Gastrocnemius medialis (tissue), 4 donors: ENCODE measurements around the gene RBM46. TPM values are rescaled to one million over a fixed set of nuclear protein-coding genes. Genes with fewer than 3 reads are reported as not detected.

Experiments
- ATAC-seq, 2 donors: fragments of 150-250 bp; one replicate each; pipeline ENCODE4 v1.9.1; 2016
- DNase-seq, 2 donors: peaks; one replicate each; pipeline ENCODE4 v3.0.0-alpha.2; 2019
- H3K27ac ChIP-seq, 4 donors: fragments of 200-600 bp; sonication (generic); 1 replicate in 1 of 4; 2 replicates in 3 of 4; pipeline ENCODE4 v1.5.1; 2016 to 2018; ENCODE audit warnings: mild to moderate bottlenecking in 2 of 4, moderate library complexity in 1 of 4
- H3K27me3 ChIP-seq, 3 donors: fragments of 200-600 bp; sonication (generic) in 2 of 3; 1 replicate in 1 of 3; 2 replicates in 2 of 3; pipeline versions ENCODE4 v1.5.1 to v1.6.0; 2016 to 2019; ENCODE audit warnings: mild to moderate bottlenecking in 1 of 3, moderate library complexity in 1 of 3
- H3K36me3 ChIP-seq, 2 donors: fragments of 200-600 bp; sonication (generic) in 1 of 2; one replicate each; pipeline ENCODE4 v1.5.1; 2017 to 2018
- H3K4me1 ChIP-seq, 2 donors: fragments of 200-600 bp; sonication (generic) in 1 of 2; one replicate each; pipeline ENCODE4 v1.5.1; 2016 to 2017; ENCODE audit warnings: mild to moderate bottlenecking in 2 of 2
- H3K4me3 ChIP-seq, 4 donors: fragments of 200-600 bp; sonication (generic) in 3 of 4; 1 replicate in 1 of 4; 2 replicates in 3 of 4; pipeline ENCODE4 v1.5.1; 2016 to 2019; ENCODE audit warnings: mild to moderate bottlenecking in 2 of 4
- H3K9me3 ChIP-seq, 3 donors: fragments of 200-600 bp; sonication (generic) in 2 of 3; 1 replicate in 1 of 3; 2 replicates in 2 of 3; pipeline ENCODE4 v1.5.1; 2016 to 2019
- CTCF ChIP-seq, 5 experiments: fragments of 450-650 bp in 3 of 5; fragments of 200-600 bp in 2 of 5; sonication (generic) in 2 of 5; IDR thresholded peaks in 4 of 5; conservative IDR thresholded peaks in 1 of 5; 1 replicate in 4 of 5; 2 replicates in 1 of 5; pipeline ENCODE4 v1.5.1; 2016 to 2019; ENCODE audit warnings: antibody characterized with exemption in 5 of 5, mild to moderate bottlenecking in 3 of 5, moderate library complexity in 3 of 5
- POLR2A ChIP-seq, 2 donors: fragments of 450-650 bp; IDR thresholded peaks; one replicate each; pipeline ENCODE4 v1.6.1; 2017; ENCODE audit warnings: antibody characterized with exemption in 2 of 2, mild to moderate bottlenecking in 2 of 2, moderate library complexity in 2 of 2
- in situ Hi-C, 4 donors: fragments of 200-750 bp; cut with MboI; loops; one replicate each; pipeline versions ENCODE4 v1.15.0 to v1.8.0; 2017; ENCODE audit warnings: low sequenced_read_pairs in 4 of 4
- intact Hi-C: fragments of 100-400 bp; cut with DNase I; formaldehyde crosslinking; loops from one replicate; pipeline ENCODE4 v1.15.1; 2023; ENCODE audit warnings: low total_unique reads
- total RNA-seq, 4 donors: library from RNA; depleted of rRNA; stranded (reverse); fragments of >200 nt; gene quantifications; one replicate each; pipeline versions ENCODE4 v1.1.0 to v1.2.3, GENCODE V29; 2016

The RBM46 gene
- total RNA-seq, 4 donors from 2014 or later = not detected

GRCh38 chr4:154818230-154818629, 37.2 kb downstream of the RBM46 start:
- no peaks in the 10 kb centered on the region for H3K36me3 ChIP-seq
- no peak overlapping the region for H3K4me3 ChIP-seq
- no peak for ATAC-seq
- intact Hi-C loops = no loop called here
- no peak for DNase-seq
- H3K27ac ChIP-seq = no peak overlapping the region
- no peaks in the 10 kb centered on the region for H3K27me3 ChIP-seq
- H3K9me3 ChIP-seq = no peaks in the 10 kb centered on the region
- TF ChIP-seq POLR2A (IDR thresholded peaks at IDR 0.05) (no peak), CTCF (IDR thresholded peaks at IDR 0.05 in 4 of 5, conservative IDR thresholded peaks at IDR 0.05 in 1 of 5) (no peak)
- H3K4me1 ChIP-seq = no peaks in the 10 kb centered on the region
- in situ Hi-C loops = no loop called here

- no peak for DNase-seq
- H3K9me3 ChIP-seq = no peaks in the 10 kb centered on the region
- no peaks in the 10 kb centered on the region for H3K36me3 ChIP-seq
- TF ChIP-seq CTCF (IDR thresholded peaks at IDR 0.05 in 4 of 5, conservative IDR thresholded peaks at IDR 0.05 in 1 of 5) (no peak), POLR2A (IDR thresholded peaks at IDR 0.05) (no peak)
- H3K27me3 ChIP-seq = no peaks in the 10 kb centered on the region
- intact Hi-C loops = no loop called here
- in situ Hi-C loops = no loop called here
- H3K4me1 ChIP-seq = no peaks in the 10 kb centered on the region
- no peak overlapping the region for H3K27ac ChIP-seq
- H3K4me3 ChIP-seq = no peak overlapping the region
- no peak for ATAC-seq
These were observed 41.7 kb downstream of the RBM46 start for GRCh38 chr4:154822775-154823174.

- ATAC-seq (no peak), DNase-seq (no peak)
- intact Hi-C loops = no loop called here
- Histone ChIP-seq H3K4me3 (no peak overlapping the region), H3K36me3 (no peaks in the 10 kb centered on the region), H3K9me3 (no peaks in the 10 kb centered on the region), H3K27ac (no peak overlapping the region), H3K4me1 (no peaks in the 10 kb centered on the region), H3K27me3 (no peaks in the 10 kb centered on the region)
- TF ChIP-seq POLR2A (IDR thresholded peaks at IDR 0.05) = no peak
- no peak for TF ChIP-seq CTCF (IDR thresholded peaks at IDR 0.05 in 4 of 5, conservative IDR thresholded peaks at IDR 0.05 in 1 of 5)
- in situ Hi-C loops = no loop called here
These were observed 55.0 kb downstream of the RBM46 start for GRCh38 chr4:154836030-154836429.

- in situ Hi-C loops = no loop called here
- intact Hi-C loops = no loop called here
These were observed 55.4 kb downstream of the RBM46 start for GRCh38 chr4:154836513-154836912.

More at GRCh38 chr4:154836513-154836912, 55.4 kb downstream of the RBM46 start:
- no peak for DNase-seq
- Histone ChIP-seq H3K4me1 (no peaks in the 10 kb centered on the region), H3K9me3 (no peaks in the 10 kb centered on the region), H3K36me3 (no peaks in the 10 kb centered on the region), H3K4me3 (no peak overlapping the region), H3K27me3 (no peaks in the 10 kb centered on the region), H3K27ac (no peak overlapping the region)
- no peak for ATAC-seq
- no peak for TF ChIP-seq CTCF (IDR thresholded peaks at IDR 0.05 in 4 of 5, conservative IDR thresholded peaks at IDR 0.05 in 1 of 5)
